GM23248 (cell line): Measurements from ENCODE around the gene PDE4B. TPM values are rescaled to one million over a fixed set of nuclear protein-coding genes. Genes with fewer than 3 reads are reported as not detected.
A peak's percentile ranks its signal among the peaks of the same experiment; 100 is the strongest.
"Not testable (repeated sequence)": the region's sequence is repeated elsewhere in the genome, so short reads cannot be mapped to it uniquely, and the experiment has no call there.

Source experiments
- DNase-seq: peaks from one replicate; pipeline ENCODE4 v3.0.0-alpha.2; 2015
- H2AFZ ChIP-seq: fragments of 200-600 bp; sonication (generic); 2 replicates; pipeline ENCODE4 v1.6.1; 2016; ENCODE audit warnings: antibody characterized with exemption
- H3F3A ChIP-seq: fragments of 200-600 bp; sonication (generic); 2 replicates; pipeline ENCODE4 v1.6.1; 2016; ENCODE audit warnings: mild to moderate bottlenecking, antibody characterized with exemption, mixed run types; ENCODE audit not compliant: insufficient read depth
- H3K27ac ChIP-seq: fragments of 200-600 bp; sonication (generic); 2 replicates; pipeline ENCODE4 v1.5.1; 2016; ENCODE audit warnings: mild to moderate bottlenecking
- H3K27me3 ChIP-seq: fragments of 200-600 bp; sonication (generic); replicated peaks from 2 replicates; pipeline ENCODE4 v1.6.1; 2016; ENCODE audit warnings: mild to moderate bottlenecking; ENCODE audit not compliant: insufficient read depth
- H3K36me3 ChIP-seq: fragments of 200-600 bp; sonication (generic); 2 replicates; pipeline ENCODE4 v1.6.1; 2016; ENCODE audit warnings: low read depth, mild to moderate bottlenecking
- H3K4me1 ChIP-seq: fragments of 200-600 bp; sonication (generic); 2 replicates; pipeline ENCODE4 v1.6.1; 2016; ENCODE audit warnings: mild to moderate bottlenecking; ENCODE audit not compliant: insufficient read depth
- H3K4me2 ChIP-seq: fragments of 200-600 bp; sonication (generic); one replicate; pipeline ENCODE4 v1.6.1; 2016; ENCODE audit warnings: mild to moderate bottlenecking; ENCODE audit not compliant: unreplicated experiment
- H3K4me3 ChIP-seq: fragments of 200-600 bp; sonication (generic); 2 replicates; pipeline ENCODE4 v1.5.1; 2016; ENCODE audit warnings: mild to moderate bottlenecking
- H3K79me2 ChIP-seq: fragments of 200-600 bp; sonication (generic); 2 replicates; pipeline ENCODE4 v1.6.1; 2016; ENCODE audit warnings: mild to moderate bottlenecking; ENCODE audit not compliant: insufficient read depth
- H3K9ac ChIP-seq: fragments of 200-600 bp; sonication (generic); 2 replicates; pipeline ENCODE4 v1.6.1; 2016; ENCODE audit warnings: mild to moderate bottlenecking
- H3K9me2 ChIP-seq: fragments of 200-600 bp; sonication (generic); 2 replicates; pipeline ENCODE4 v1.6.1; 2016; ENCODE audit warnings: mixed run types, mild to moderate bottlenecking, moderate library complexity; ENCODE audit not compliant: insufficient read depth
- H3K9me3 ChIP-seq: fragments of 200-600 bp; sonication (generic); one replicate; pipeline ENCODE4 v1.6.1; 2017; ENCODE audit warnings: low read depth
- H4K20me1 ChIP-seq: fragments of 200-600 bp; sonication (generic); 2 replicates; pipeline ENCODE4 v1.6.0; 2016; ENCODE audit not compliant: insufficient read depth
- EZH2 ChIP-seq: fragments of 200-600 bp; sonication (generic); IDR thresholded peaks from 2 replicates; pipeline ENCODE4 v1.6.1; 2018; ENCODE audit warnings: antibody characterized with exemption, mild to moderate bottlenecking; ENCODE audit not compliant: insufficient read depth, poor library complexity, severe bottlenecking
- EZH2phosphoT487 ChIP-seq: fragments of 200-600 bp; sonication (generic); IDR thresholded peaks from 2 replicates; pipeline ENCODE4 v1.6.1; 2018; ENCODE audit warnings: antibody characterized with exemption, moderate library complexity, mild to moderate bottlenecking, low read depth; ENCODE audit not compliant: insufficient read depth
- WGBS, 2 experiments: methylation state at CpG; one replicate each; pipeline ENCODE4 v1.1.6; 2015 to 2017; ENCODE audit warnings: low lambda C conversion rate in 2 of 2, low coverage in 1 of 2; ENCODE audit errors: missing lambda C conversion rate in 2 of 2; 5-methylcytosine and 5-hydroxymethylcytosine counted together
- in situ Hi-C: fragments of 300-500 bp; cut with MboI; formaldehyde crosslinking; loops from 2 replicates; pipeline ENCODE4 v1.15.0; 2020
- polyA plus RNA-seq: library from polyadenylated mRNA; unstranded; fragments of >200 nt; fragmentation: Nextera tagmentation; extraction: Ambion mirVana; gene quantifications from 2 replicates; pipeline ENCODE4 v1.2.1, GENCODE V29; 2016
- small RNA-seq: library from RNA; depleted of rRNA; stranded (forward); fragments of <200 nt; gene quantifications from one replicate; pipeline ENCODE3, GENCODE V24; 2014; ENCODE audit warnings: low read depth, low replicate concordance
- total RNA-seq: library from RNA; depleted of rRNA; stranded (reverse); fragments of >200 nt; shearing (Covaris generic); gene quantifications from 2 replicates; pipeline ENCODE4 v1.2.3, GENCODE V29; 2014

The PDE4B gene
- total and polyA plus RNA-seq, 2 experiments from 2014 or later, result 19.9 to 36.2 TPM

GRCh38 chr1:66416295-66416694, 623.6 kb downstream of the PDE4B start:
- Histone ChIP-seq H3K4me2 (no peak overlapping the region), H3F3A (peaks cover 19% of the 10 kb centered on the region), H4K20me1 (no peaks in the 10 kb centered on the region), H3K27me3 (no peaks in the 10 kb centered on the region), H3K27ac (no peak overlapping the region), H2AFZ (no peak overlapping the region), H3K9me3 (no peaks in the 10 kb centered on the region), H3K9ac (no peak overlapping the region), H3K4me1 (peaks cover 21% of the 10 kb centered on the region), H3K79me2 (no peaks in the 10 kb centered on the region), H3K36me3 (no peaks in the 10 kb centered on the region), H3K4me3 (no peak overlapping the region), H3K9me2 (no peaks in the 10 kb centered on the region)
- TF ChIP-seq EZH2phosphoT487, result no peak
- TF ChIP-seq EZH2, result no peak
- WGBS, 2 experiments, result 82 to 89% methylated on average over 3 of the region's 3 CpGs
- DNase-seq, result peak; percentile 43
- in situ Hi-C loops, result no loop called here

- DNase-seq, result no peak
- Histone ChIP-seq H3K27ac (no peak overlapping the region), H3K36me3 (no peaks in the 10 kb centered on the region), H3K9ac (no peak overlapping the region), H3K4me3 (no peak overlapping the region), H3K4me1 (peaks cover 13% of the 10 kb centered on the region), H3K9me3 (no peaks in the 10 kb centered on the region), H3K9me2 (no peaks in the 10 kb centered on the region), H3K27me3 (no peaks in the 10 kb centered on the region), H4K20me1 (no peaks in the 10 kb centered on the region), H3K4me2 (no peak overlapping the region), H3K79me2 (no peaks in the 10 kb centered on the region), H3F3A (peaks cover 7% of the 10 kb centered on the region; the same call in 1 of the 2 replicates), H2AFZ (no peak overlapping the region)
- WGBS, 2 experiments, result 83 to 100% methylated on average over 1 of the region's 1 CpG
- no peak for TF ChIP-seq EZH2
- TF ChIP-seq EZH2phosphoT487, result no peak
- in situ Hi-C loops, result no loop called here
Observed at GRCh38 chr1:66418021-66418420, 625.3 kb downstream of the PDE4B start.

- H3K4me2 ChIP-seq, H3K36me3 ChIP-seq, H3K9ac ChIP-seq, H3F3A ChIP-seq, H3K9me3 ChIP-seq, H3K9me2 ChIP-seq, H2AFZ ChIP-seq, H3K4me1 ChIP-seq, H3K27me3 ChIP-seq, H3K79me2 ChIP-seq, H3K27ac ChIP-seq, H3K4me3 ChIP-seq, DNase-seq, in situ Hi-C loops, H4K20me1 ChIP-seq: not testable (repeated sequence)
- 94 to 99% methylated on average over 3 of the region's 3 CpGs for WGBS, 2 experiments
Observed at GRCh38 chr1:66420171-66420570, 627.5 kb downstream of the PDE4B start.

GRCh38 chr1:66420906-66421305, 628.2 kb downstream of the PDE4B start:
- in situ Hi-C loops, H3F3A ChIP-seq, H3K9ac ChIP-seq, H3K4me1 ChIP-seq, H2AFZ ChIP-seq, H3K9me3 ChIP-seq, H3K4me3 ChIP-seq, H3K27me3 ChIP-seq, H3K4me2 ChIP-seq, H3K36me3 ChIP-seq, H3K79me2 ChIP-seq, H3K27ac ChIP-seq, H3K9me2 ChIP-seq, H4K20me1 ChIP-seq, DNase-seq: not testable (repeated sequence)
- WGBS, 2 experiments, result 68 to 81% methylated on average over 2 of the region's 2 CpGs

GRCh38 chr1:66422804-66423203, 630.1 kb downstream of the PDE4B start:
- TF ChIP-seq EZH2phosphoT487 (no peak), EZH2 (no peak)
- Histone ChIP-seq H3K36me3 (no peaks in the 10 kb centered on the region), H2AFZ (no peak overlapping the region), H3K9ac (no peak overlapping the region), H3K4me2 (no peak overlapping the region), H3K9me3 (no peaks in the 10 kb centered on the region), H3K79me2 (no peaks in the 10 kb centered on the region), H3F3A (no peaks in the 10 kb centered on the region), H3K9me2 (no peaks in the 10 kb centered on the region), H3K27me3 (no peaks in the 10 kb centered on the region), H3K4me3 (no peak overlapping the region), H4K20me1 (no peaks in the 10 kb centered on the region), H3K4me1 (no peaks in the 10 kb centered on the region), H3K27ac (no peak overlapping the region)
- WGBS, 2 experiments, result 68 to 74% methylated on average over 4 of the region's 4 CpGs
- DNase-seq, result no peak
- in situ Hi-C loops, result no loop called here

Small RNA genes within 50 kb of the gene (small RNA-seq; reads per million reads assigned to genes)
- not detected for gene RN7SL854P
- not detected for gene RNU4-88P
